Stimulated activated CD4-positive, alpha-beta T cell treated with anti-CD3 and anti-CD28 coated beads, TNF-alpha, amount 100 ng/mL, for 1 hour (primary cell): ENCODE data around the gene DPP6.

Experiments used
- DNase-seq, 3 donors: peaks; one replicate each; pipeline ENCODE4 v3.0.0-alpha.2; 2020; ENCODE audit warnings: low read depth in 3 of 3, low spot score in 1 of 3

DPP6 gene

GRCh38 chr7:154394804-154395203 is 342.6 kb downstream of the DPP6 start:
- DNase-seq = no peak

- no peak for DNase-seq
Measured at GRCh38 chr7:154406312-154406711, 354.1 kb downstream of the DPP6 start.

DNA sequence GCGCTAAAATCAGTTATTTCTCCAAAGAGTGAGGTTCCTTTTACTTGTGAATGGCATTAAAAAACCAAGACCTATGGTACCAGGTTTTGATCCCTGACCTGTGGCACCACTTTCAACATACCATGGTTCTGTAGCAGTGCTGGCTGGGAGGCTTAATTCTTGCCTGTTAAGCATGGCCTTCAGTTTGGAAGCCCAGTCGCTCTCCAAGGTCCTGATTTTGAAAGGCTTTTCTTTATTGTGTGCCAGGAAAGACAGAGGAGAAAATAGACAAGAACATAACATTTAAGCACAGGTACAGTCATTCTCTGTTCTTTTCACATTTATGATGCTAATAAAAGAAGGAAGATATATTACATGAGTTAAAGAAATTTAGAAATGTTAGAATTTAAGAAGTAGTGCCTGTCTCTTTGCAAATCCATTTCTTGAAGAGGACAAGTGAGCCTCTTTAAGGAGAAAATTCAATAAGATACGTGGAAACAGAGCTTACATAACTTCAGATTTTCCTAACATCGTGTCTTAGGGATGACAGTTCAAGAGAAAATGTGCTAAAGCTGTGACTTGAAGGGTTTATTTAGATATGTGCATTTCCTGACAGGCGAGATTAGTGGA is 357.6 kb downstream of the DPP6 start:
- DNase-seq = no peak

DNA sequence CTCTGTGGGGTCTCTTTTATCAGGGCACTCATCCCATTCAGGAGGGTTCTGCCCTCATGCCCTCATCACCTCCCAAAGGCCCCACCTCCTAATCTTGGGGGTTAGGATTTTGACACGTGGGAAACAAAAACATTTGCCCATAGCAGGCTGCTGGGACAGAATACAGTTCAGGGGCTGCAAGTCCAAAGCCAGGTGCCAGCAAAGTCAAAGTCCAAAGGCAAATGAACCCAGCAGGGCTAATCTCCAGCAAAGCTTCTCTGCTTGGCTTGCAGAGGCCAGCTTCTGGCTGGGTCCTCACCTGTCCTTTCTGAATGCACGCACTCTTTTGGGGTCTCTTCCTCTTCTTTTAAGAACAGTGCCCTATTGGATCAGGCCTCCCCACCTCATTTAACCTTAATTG is 359.9 kb downstream of the DPP6 start:
- DNase-seq = no peak

DNA sequence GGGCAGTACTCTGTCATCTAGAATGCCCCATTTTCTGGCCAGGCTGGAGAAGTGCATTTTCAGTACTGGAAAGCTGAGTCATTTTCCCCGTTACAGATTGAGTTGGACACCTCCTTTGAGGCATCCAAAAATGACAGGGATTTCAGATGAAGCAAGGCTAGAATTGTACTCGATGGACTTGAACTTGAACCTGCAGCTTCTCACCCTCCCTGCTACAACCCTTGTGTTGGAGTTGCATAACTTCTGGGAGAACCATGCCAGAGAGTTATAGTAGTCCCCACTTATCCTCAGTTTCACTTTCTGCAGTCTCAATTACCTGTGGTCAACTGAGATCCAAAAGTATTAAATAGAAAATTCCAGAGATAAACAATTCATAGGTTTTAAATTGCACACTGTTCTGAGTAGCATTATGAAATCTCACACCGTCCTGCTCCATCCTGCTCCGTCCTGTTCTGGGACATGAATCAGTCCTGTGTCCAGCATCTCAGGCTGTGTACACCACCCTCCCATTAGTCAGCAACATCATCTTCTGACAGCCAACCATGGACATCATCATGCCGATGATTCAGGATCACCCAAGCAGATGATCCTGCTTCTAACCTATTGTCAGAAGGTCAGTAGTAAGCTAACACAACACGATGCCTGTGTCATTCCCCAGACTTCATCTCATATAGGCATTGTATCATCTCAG is 363.7 kb downstream of the DPP6 start:
- no peak for DNase-seq

DNA sequence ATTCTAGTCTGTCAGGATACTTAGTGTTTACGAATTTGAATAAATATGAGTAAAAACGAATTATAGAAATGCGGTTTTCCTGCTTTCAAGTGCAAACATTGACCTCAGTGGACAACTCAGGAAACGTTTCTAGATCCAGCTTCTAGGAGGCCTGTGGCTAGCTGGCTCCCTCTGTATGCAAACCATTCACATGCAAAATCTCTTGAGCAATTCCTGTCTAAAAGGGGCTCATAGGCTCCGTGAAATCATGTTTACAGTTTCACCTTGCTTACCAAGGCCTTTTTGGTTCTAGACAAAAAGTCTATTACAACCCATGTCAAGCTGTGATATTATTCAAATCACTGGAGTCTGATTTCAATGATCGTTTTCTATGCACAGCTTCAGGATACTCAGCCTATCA is 364.5 kb downstream of the DPP6 start:
- no peak for DNase-seq

GRCh38 chr7:154419344-154419743 is 367.1 kb downstream of the DPP6 start:
- no peak for DNase-seq

DNA sequence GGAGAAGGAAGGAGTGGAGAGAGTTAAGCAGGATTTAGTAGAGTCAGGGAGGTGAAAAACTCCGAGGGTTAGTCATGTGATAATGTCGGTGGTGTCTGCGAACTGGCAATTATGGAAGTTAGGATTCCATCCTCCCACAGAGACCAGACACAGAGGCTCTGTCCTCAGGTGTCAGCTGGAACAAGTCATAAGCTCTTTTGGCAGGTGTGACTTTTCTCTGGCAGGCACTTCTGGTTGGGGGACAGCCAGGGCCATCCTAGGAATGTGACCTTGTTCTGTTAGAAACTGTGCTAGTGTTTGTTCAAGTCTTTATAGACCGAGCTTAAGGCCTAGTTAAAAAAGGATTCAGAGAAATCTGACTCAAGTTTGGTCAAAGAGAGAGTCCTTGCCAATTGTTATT is 371.0 kb downstream of the DPP6 start:
- DNase-seq = no peak

GRCh38 chr7:154424350-154424749 is 372.2 kb downstream of the DPP6 start:
- DNase-seq = no peak

DNA sequence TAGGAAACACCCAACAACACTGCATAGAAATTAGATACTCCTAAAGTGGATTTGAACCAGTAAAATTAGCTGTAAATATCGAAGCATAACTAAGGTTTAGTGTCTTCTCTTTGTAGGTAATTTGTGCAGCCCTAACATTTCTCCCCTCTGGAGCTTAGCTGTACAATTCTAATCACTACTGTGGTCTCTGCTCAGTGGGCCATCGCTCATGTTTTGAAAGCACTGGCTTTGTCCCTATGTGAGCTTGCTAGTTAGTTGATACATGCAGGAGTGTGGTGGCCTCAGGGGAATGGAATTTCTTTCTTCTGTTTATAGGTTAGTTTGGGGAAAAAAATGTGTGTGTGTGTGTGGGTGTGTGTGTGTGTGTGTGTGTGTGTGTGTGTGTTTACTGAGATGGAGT is 373.1 kb downstream of the DPP6 start:
- DNase-seq = no peak

DNA sequence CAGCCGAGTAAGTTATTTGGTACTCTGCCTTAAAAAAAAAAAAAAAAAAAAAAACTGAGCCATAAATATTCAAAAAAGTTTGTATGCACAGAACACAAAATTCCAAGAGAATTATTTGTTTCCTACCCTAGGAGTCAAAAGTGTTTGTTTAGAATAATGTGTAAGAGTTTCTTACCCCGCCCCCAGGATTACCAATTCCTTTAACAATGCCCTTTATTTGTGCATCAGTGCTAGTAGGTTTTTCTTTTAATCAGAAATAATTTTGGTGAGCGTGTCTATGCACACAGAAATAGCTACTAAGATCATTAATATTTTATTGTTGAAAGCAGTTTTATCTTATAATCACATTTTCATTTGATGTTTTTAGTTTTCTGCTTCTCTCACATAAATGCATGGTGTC is 374.6 kb downstream of the DPP6 start:
- no peak for DNase-seq

GRCh38 chr7:154427533-154427932 is 375.3 kb downstream of the DPP6 start:
- DNase-seq = no peak

DNA sequence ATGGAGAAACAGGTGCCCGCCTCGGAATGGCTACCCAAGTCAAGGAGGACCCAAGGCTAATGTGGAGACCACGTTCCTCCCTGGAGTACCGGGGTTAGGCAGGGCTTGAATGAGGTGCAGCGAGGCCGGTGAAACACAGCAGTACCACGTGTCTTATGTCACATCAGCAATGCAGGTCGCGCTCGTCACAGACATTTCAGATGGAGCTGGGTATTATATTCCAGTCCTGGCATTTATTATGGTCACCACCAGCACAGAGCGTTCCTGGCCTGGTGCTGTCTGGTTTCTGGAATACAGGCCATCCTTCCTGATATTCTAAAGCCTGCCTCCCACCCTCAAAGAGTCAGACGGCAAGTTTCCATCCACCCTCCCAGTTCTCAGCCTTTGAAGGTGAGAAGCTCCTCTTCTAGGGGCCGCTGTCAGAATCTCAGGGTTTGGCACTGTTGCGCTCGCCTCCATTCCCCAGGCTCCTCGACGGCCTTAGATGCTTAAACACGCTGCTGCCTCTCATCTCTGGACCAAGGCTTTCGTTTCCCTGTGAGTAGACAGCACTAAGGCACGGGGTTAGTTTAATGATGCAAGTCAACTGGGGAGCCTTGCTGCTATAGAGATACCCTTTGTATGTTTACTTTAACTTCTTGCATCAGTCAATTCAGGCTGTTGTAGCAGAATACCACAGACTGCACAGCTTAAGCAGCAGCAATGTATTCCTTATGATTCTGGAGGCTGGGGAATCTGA is 377.6 kb downstream of the DPP6 start:
- DNase-seq = no peak

- DNase-seq = no peak
Measured at GRCh38 chr7:154430640-154431039, 378.4 kb downstream of the DPP6 start.

DNA sequence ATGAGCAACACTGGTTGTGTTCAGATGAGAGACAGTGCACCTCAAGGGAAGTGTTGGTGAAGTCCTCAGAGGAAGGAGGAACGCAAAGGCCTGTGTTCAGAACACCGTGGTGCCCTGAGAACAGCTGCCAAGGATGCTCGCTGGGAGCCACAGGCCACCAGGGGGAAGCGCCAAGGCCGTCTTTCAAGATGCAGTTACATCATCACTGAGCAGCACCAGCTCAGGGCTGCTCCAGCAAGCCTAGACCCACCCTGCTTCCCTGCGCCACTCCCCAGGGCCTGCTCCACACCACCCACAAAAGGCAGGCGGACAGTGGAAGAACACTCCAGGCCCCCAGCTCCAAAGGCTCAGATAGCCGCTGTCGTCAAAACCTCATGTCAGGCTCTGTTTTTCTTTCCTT is 378.8 kb downstream of the DPP6 start:
- no peak for DNase-seq

- DNase-seq = no peak
Measured at GRCh38 chr7:154433632-154434598, 381.7 kb downstream of the DPP6 start.

GRCh38 chr7:154436560-154436959 is 384.4 kb downstream of the DPP6 start:
- no peak for DNase-seq

DNA sequence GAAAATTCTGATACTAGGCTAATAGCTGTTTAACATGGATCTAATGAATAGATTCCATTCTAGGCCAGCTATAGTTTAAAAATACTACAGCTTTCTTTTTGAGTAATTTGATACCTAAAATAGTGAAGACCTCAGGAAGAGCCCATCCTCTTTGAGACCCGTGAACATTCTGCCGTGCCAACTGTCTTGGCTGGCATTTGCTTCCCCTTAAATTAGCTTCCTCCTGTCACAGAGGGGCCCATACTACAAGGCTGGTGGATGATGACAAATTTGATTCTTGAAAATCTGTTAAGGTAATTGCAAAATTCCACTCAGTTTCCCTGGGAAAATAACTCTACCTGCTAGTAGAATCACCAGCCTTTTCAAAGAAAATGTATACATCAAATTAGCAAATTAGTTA is 385.0 kb downstream of the DPP6 start:
- no peak for DNase-seq

- no peak for DNase-seq
Measured at GRCh38 chr7:154438571-154439367, 386.6 kb downstream of the DPP6 start.

DNA sequence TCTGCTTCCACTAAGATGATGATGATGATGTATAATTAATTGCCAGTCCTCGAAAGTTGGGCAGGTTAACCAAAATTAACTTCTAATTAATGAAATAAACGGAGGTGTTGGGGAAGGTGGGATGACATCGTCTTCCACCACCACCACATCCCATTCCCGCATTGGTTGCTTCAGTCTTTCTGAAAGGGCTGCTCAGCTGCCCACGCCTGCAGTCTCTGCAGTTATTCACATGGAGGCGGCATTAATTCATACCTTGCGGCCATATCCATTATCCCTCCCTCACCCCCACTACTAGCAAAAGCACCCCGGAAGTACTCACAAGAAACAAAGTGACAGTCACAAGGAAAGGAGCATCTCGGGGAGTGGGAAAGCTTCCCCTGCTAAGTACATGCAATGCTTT is 387.9 kb downstream of the DPP6 start:
- DNase-seq = no peak

DNA sequence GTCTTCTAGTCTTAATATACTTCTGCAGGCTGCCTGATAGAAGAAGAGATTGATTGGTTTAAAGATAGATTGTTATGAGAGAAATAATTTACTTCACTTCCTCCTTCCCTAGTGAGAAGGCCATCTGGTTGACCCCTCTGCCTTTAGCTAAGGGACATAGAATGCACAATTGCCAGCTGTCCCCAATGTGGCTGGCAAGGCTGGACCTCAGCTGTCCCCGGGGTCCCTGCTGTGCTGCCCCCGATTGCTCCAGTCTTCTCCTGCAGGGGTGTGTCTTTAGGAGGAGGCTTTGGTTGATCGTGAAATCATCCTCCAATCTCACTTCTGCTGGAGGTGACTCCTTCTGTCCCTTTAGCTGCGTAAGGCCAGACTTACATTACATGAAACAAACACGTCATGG is 388.5 kb downstream of the DPP6 start:
- DNase-seq = no peak
